Stimulated activated CD8-positive, alpha-beta memory T cell treated with anti-CD3 and anti-CD28 coated beads, Interleukin-7, amount 100 ng/mL, for 4 hours (primary cell): ENCODE results near the gene FAAH.

Experiments
- DNase-seq, 2 donors: peaks; one replicate each; pipeline ENCODE4 v3.0.0-alpha.2; 2020; ENCODE audit warnings: low read depth in 2 of 2

Gene FAAH

GRCh38 chr1:46449223-46450159 is 55.4 kb downstream of the FAAH start:
- DNase-seq: no peak

DNA sequence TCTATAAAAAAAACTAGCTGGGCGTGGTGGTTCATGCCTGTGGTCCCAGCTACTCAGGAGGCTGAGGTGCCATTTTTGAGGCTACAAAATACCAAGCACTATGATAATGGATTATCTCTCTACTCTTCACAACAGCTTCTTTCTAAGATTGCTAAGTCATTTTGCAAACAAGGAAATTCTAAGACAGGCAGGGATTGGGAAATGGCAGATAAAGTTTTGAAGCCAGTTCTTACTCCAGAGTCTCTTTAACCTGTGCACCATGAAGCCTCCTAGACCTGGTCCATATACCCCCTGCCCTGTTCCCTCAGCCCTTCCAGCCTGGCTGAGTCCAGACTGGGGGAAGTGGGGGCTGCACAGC is 56.0 kb downstream of the FAAH start:
- DNase-seq: no peak

GRCh38 chr1:46451948-46452930 is 58.1 kb downstream of the FAAH start:
- DNase-seq: no peak

DNA sequence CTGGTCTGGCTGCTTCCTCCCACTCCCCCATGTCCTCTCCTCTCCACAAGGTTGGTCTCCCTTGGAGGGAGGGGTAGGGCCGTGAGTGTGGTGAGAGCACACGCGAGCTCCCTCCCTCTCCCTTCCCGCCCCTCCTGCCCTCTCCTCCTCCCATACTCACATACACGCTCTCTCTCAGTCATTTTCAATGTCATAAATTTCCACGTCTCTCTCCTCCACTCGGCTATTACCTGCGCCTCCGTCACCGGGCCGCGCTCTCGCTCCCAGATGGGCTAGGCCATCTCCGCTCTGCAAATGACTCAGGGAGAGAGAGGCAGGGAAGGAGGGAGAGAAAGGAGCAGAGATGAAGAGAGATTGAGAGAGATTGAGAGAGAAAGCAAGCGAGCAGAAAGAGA is 58.8 kb downstream of the FAAH start:
- no peak for DNase-seq

- DNase-seq: no peak
Observed at GRCh38 chr1:46453449-46453848, 59.3 kb downstream of the FAAH start.

DNA sequence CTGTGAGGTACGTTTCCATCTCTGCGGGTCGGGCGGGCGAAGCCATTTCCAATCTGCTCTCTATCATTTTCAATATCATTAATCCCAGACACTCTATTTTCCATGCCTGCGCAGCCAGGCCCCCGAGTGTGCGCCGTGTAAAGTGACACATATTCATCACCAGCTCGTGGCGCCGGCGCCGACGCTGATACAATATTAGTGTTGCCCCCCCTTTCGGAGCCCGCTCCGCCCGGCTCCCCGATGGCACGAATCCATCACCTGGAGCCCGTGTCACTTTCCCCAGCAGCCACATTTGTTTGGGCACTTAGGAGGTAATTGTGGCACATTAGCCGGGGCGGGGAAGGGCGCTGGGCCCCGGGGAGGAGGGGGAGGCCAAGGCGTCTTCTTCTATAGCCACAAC is 61.8 kb downstream of the FAAH start:
- no peak for DNase-seq

DNA sequence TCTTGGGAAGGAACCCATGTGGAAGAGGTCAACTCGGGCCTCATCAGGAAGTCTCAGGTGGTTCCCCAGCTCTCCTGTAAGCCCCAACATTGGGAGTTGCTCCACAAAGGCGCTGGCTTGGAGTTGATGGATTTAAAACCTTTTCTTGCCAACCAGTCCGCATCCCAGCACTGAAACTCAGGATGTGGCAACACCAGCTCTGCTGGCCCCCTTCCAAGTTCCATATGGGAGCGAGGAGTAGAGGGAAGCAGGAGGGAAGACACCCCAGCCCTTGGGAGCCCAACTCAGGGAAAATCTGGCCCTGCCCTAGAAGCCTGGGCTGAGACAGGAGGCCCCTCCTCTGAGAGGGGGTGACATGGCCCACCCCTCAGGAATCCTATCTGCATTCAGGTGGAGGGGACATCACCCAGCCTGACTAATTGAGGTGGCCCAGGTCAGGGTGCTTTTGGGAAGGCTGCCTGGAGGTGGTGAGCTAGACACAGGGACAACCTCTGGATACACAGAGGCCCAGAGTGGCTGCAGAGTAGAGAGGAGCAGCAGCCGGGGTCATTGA is 62.4 kb downstream of the FAAH start:
- no peak for DNase-seq

GRCh38 chr1:46457178-46457577 is 63.1 kb downstream of the FAAH start:
- no peak for DNase-seq

- DNase-seq: no peak
Observed at GRCh38 chr1:46458190-46458589, 64.1 kb downstream of the FAAH start.

GRCh38 chr1:46458846-46459245 is 64.7 kb downstream of the FAAH start:
- DNase-seq: no peak

- no peak for DNase-seq
Observed at GRCh38 chr1:46459315-46459714, 65.2 kb downstream of the FAAH start.

DNA sequence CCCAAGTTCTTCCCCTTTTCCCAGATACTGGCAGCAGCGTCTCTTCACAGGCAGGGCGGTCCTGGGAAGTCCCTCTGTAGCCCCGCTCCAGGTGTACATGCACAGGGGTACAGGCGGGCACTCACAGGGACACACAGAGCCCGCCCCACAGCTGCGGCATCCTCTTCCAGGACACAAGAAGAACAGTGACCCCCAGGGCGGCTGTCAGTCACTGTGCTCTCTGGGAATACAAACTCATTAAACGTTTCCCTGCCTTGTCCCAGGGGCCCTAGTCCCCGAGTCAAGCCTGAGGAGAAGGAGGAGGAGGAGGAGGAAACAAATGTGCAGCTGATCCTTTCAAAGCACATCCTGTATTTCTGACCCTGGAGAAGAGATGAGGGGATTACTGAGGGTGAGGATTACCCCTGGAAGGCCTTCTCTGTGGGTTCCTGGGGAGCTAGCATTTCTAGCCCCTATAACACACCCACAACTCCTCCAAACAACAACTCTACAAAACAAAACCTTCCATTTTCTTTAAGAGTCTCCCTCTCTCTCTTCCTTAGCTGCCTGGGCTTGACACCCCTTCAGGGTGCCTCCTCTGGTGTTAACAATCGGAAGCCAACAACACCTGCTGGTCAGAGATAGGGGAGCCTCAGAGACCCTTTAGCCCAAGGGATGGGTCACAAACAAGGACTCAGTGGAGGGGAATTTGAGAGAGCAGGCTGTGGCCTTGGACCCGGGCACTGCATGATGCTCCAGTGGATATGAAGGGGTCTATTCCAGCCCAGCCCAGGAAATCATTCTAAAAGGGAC is 67.1 kb downstream of the FAAH start:
- DNase-seq: no peak

GRCh38 chr1:46461809-46462448 is 67.8 kb downstream of the FAAH start:
- no peak for DNase-seq
